Ishikawa (cell line): ENCODE measurements around the gene H3-3A.

Source experiments
- CEBPB ChIP-seq: IDR thresholded peaks from 2 replicates; pipeline ENCODE4 v1.6.1; 2012
- CREB1 ChIP-seq: IDR thresholded peaks from 2 replicates; pipeline ENCODE4 v1.6.1; 2012; ENCODE audit warnings: low read depth
- EGR1 ChIP-seq: IDR thresholded peaks from 2 replicates; pipeline ENCODE4 v1.6.1; 2012
- EP300 ChIP-seq: IDR thresholded peaks from 2 replicates; pipeline ENCODE4 v1.6.1; 2012; ENCODE audit warnings: borderline replicate concordance
- FOXM1 ChIP-seq: IDR thresholded peaks from 2 replicates; pipeline ENCODE4 v1.6.1; 2012; ENCODE audit warnings: low read depth, borderline replicate concordance
- NFIC ChIP-seq: IDR thresholded peaks from 2 replicates; pipeline ENCODE4 v1.6.1; 2012
- RAD21 ChIP-seq: IDR thresholded peaks from 2 replicates; pipeline ENCODE4 v1.6.1; 2012; ENCODE audit warnings: low read depth
- TAF1 ChIP-seq: IDR thresholded peaks from 2 replicates; pipeline ENCODE4 v1.6.1; 2012; ENCODE audit warnings: low read depth, mild to moderate bottlenecking
- TCF12 ChIP-seq: IDR thresholded peaks from 2 replicates; pipeline ENCODE4 v1.6.1; 2012; ENCODE audit warnings: low read depth
- TEAD4 ChIP-seq: IDR thresholded peaks from 2 replicates; pipeline ENCODE4 v1.6.1; 2012
- YY1 ChIP-seq: IDR thresholded peaks from 2 replicates; pipeline ENCODE4 v1.6.1; 2012; ENCODE audit warnings: low read depth
- ZBTB7A ChIP-seq: IDR thresholded peaks from 2 replicates; pipeline ENCODE4 v1.6.1; 2012; ENCODE audit warnings: low read depth
- TF ChIP-seq, protein P1 (sequence below): IDR thresholded peaks from 2 replicates; pipeline ENCODE4 v1.6.1; 2012
- TF ChIP-seq, protein P2 (sequence below): IDR thresholded peaks from 2 replicates; pipeline ENCODE4 v1.6.1; 2012
- TF ChIP-seq, protein P3 (sequence below): IDR thresholded peaks from 2 replicates; pipeline ENCODE4 v1.6.1; 2012; ENCODE audit warnings: low read depth, mild to moderate bottlenecking

The H3-3A gene

DNA sequence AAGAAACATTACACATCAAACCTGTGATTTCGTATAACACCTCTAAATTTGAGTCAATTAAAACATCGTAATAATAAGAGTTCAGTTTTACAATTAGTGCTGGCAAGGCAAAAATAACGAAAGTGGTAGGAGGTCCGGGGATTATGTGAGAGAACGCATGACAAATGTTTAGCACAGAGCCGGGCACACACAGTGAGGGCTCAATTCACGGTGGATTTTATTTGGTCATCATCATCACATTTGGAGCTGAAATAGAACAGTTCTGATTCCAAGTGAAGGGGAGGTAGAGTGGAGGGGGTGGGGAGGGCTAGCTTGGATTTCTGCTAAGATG is 20.0 kb downstream of the H3-3A start:
- TF ChIP-seq TAF1 (no peak), FOXM1 (no peak), RAD21 (no peak), CEBPB (no peak), EP300 (no peak), TEAD4 (no peak), NFIC (no peak), CREB1 (no peak), TCF12 (no peak), YY1 (no peak), EGR1 (no peak), ZBTB7A (no peak)
- TF ChIP-seq, protein P1, sequence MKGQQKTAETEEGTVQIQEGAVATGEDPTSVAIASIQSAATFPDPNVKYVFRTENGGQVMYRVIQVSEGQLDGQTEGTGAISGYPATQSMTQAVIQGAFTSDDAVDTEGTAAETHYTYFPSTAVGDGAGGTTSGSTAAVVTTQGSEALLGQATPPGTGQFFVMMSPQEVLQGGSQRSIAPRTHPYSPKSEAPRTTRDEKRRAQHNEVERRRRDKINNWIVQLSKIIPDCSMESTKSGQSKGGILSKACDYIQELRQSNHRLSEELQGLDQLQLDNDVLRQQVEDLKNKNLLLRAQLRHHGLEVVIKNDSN = no peak
- TF ChIP-seq, protein P2, sequence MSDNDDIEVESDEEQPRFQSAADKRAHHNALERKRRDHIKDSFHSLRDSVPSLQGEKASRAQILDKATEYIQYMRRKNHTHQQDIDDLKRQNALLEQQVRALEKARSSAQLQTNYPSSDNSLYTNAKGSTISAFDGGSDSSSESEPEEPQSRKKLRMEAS = no peak
- TF ChIP-seq, protein P3, sequence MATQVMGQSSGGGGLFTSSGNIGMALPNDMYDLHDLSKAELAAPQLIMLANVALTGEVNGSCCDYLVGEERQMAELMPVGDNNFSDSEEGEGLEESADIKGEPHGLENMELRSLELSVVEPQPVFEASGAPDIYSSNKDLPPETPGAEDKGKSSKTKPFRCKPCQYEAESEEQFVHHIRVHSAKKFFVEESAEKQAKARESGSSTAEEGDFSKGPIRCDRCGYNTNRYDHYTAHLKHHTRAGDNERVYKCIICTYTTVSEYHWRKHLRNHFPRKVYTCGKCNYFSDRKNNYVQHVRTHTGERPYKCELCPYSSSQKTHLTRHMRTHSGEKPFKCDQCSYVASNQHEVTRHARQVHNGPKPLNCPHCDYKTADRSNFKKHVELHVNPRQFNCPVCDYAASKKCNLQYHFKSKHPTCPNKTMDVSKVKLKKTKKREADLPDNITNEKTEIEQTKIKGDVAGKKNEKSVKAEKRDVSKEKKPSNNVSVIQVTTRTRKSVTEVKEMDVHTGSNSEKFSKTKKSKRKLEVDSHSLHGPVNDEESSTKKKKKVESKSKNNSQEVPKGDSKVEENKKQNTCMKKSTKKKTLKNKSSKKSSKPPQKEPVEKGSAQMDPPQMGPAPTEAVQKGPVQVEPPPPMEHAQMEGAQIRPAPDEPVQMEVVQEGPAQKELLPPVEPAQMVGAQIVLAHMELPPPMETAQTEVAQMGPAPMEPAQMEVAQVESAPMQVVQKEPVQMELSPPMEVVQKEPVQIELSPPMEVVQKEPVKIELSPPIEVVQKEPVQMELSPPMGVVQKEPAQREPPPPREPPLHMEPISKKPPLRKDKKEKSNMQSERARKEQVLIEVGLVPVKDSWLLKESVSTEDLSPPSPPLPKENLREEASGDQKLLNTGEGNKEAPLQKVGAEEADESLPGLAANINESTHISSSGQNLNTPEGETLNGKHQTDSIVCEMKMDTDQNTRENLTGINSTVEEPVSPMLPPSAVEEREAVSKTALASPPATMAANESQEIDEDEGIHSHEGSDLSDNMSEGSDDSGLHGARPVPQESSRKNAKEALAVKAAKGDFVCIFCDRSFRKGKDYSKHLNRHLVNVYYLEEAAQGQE = no peak

DNA sequence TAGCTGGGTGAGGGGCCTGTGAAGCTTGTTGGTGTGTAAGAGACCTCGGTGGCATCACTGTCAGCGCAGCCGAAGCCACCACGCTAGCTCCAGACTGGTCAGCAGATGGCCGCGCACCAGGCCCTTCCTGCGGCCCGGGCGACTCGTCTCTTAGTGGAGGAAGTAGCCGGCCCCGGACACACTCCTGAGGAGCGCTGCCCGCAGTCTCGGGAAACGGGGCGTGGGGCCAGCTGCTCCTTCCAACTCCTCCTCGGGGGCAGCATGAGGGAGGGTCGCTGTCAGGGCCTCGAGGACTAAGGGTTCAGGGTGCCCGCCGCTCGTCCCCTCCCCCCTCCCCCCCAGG is 20.4 kb downstream of the H3-3A start:
- TF ChIP-seq, protein P1 = no peak
- TF ChIP-seq NFIC = no peak
- TF ChIP-seq YY1 = 0 out of 2 replicates have a peak, but pooled peaks have one; percentile 55

GRCh38 chr1:226083302-226084101 is 21.0 kb downstream of the H3-3A start:
- TF ChIP-seq, protein P3 = no peak
- TF ChIP-seq EP300 (no peak), FOXM1 (no peak), TAF1 (peak; percentile 58), EGR1 (peak; percentile 51; the same call in 1 of the 2 replicates), CREB1 (no peak), ZBTB7A (peak; percentile 78), TCF12 (0 out of 2 replicates have a peak, but pooled peaks have one; percentile 29), YY1 (no peak), NFIC (no peak), TEAD4 (no peak), CEBPB (no peak), RAD21 (peak; percentile 9; the same call in 1 of the 2 replicates)
- TF ChIP-seq, protein P2 = peak; percentile 34; the same call in 1 of the 2 replicates
- TF ChIP-seq, protein P1 = peak; percentile 98

- no peak for TF ChIP-seq CEBPB
- no peak for TF ChIP-seq TEAD4
- TF ChIP-seq, protein P2 = no peak
- no peak for TF ChIP-seq NFIC
- TF ChIP-seq TCF12 = no peak
- no peak for TF ChIP-seq YY1
- TF ChIP-seq, protein P3 = no peak
- TF ChIP-seq CREB1 = no peak
- TF ChIP-seq ZBTB7A = no peak
- TF ChIP-seq RAD21 = no peak
- no peak for TF ChIP-seq EGR1
- TF ChIP-seq FOXM1 = no peak
These were observed 23.3 kb downstream of the H3-3A start for GRCh38 chr1:226085675-226086285.
